ENCODE data around the gene COG6. TPM values are rescaled to one million over a fixed set of nuclear protein-coding genes. Genes with fewer than 3 reads are reported as not detected.

The COG6 gene
- 9.4 and 12.0 TPM in 2 replicates for total RNA-seq (2014; rRNA removed; shearing (Covaris generic))

GRCh38 chr13:39655569-39656324 lies at the start of gene COG6:
Gene COG6 (plus strand): TSS chr13:39655662. CDS start chr13:39655727, 65 bp downstream.
- peak; percentile 70 for DNase-seq (ENCODE audit: low spot score)

- no peak for DNase-seq (ENCODE audit: low spot score)
Observed at GRCh38 chr13:39605677-39606320, 49.7 kb upstream of the COG6 start.

GRCh38 chr13:39607876-39608275 lies 47.6 kb upstream of the COG6 start:
- DNase-seq (ENCODE audit: low spot score), result no peak

GRCh38 chr13:39612023-39612637 lies 43.3 kb upstream of the COG6 start:
- DNase-seq (ENCODE audit: low spot score), result peak; percentile 28

- DNase-seq (ENCODE audit: low spot score), result peak; percentile 39
Observed at GRCh38 chr13:39616087-39616694, 39.3 kb upstream of the COG6 start.

- DNase-seq (ENCODE audit: low spot score), result no peak
Observed at GRCh38 chr13:39618561-39618960, 36.9 kb upstream of the COG6 start.

GRCh38 chr13:39623466-39623865 lies 32.0 kb upstream of the COG6 start:
- no peak for DNase-seq (ENCODE audit: low spot score)

GRCh38 chr13:39631307-39631706 lies 24.2 kb upstream of the COG6 start:
- DNase-seq (ENCODE audit: low spot score), result no peak

- no peak for DNase-seq (ENCODE audit: low spot score)
Observed at GRCh38 chr13:39632994-39633393, 22.5 kb upstream of the COG6 start.

- no peak for DNase-seq (ENCODE audit: low spot score)
Observed at GRCh38 chr13:39635564-39635963, 19.9 kb upstream of the COG6 start.

- DNase-seq (ENCODE audit: low spot score), result no peak
Observed at GRCh38 chr13:39637890-39638289, 17.6 kb upstream of the COG6 start.

- DNase-seq (ENCODE audit: low spot score), result no peak
Observed at GRCh38 chr13:39641645-39642044, 13.8 kb upstream of the COG6 start.

- DNase-seq (ENCODE audit: low spot score), result no peak
Observed at GRCh38 chr13:39646122-39646521, 9.3 kb upstream of the COG6 start.

- DNase-seq (ENCODE audit: low spot score), result no peak
Observed at GRCh38 chr13:39655041-39655568, 357 bp upstream of the COG6 start.

- no peak for DNase-seq (ENCODE audit: low spot score)
Observed at GRCh38 chr13:39656325-39656677, 839 bp downstream of the COG6 start.

GRCh38 chr13:39663508-39663907 lies 8.0 kb downstream of the COG6 start:
- DNase-seq (ENCODE audit: low spot score), result no peak

GRCh38 chr13:39663958-39664357 lies 8.5 kb downstream of the COG6 start:
- no peak for DNase-seq (ENCODE audit: low spot score)

- DNase-seq (ENCODE audit: low spot score), result no peak
Observed at GRCh38 chr13:39665763-39666162, 10.3 kb downstream of the COG6 start.

- DNase-seq (ENCODE audit: low spot score), result no peak
Observed at GRCh38 chr13:39670445-39670844, 15.0 kb downstream of the COG6 start.

- no peak for DNase-seq (ENCODE audit: low spot score)
Observed at GRCh38 chr13:39672378-39673132, 17.1 kb downstream of the COG6 start.

GRCh38 chr13:39675904-39676303 lies 20.4 kb downstream of the COG6 start:
- no peak for DNase-seq (ENCODE audit: low spot score)
